Measurements from ENCODE around the gene NKIRAS1.

GRCh38 chr3:23909341-23909740 is 7.4 kb downstream of the NKIRAS1 start:
- TF ChIP-seq CTCF (IDR thresholded peaks at IDR 0.05 in 2 of 3, conservative IDR thresholded peaks at IDR 0.05 in 1 of 3; ENCODE audit: borderline replicate concordance in 1 of 3, insufficient read depth in 1 of 3, low read depth in 2 of 3, low read length in 2 of 3) (no peak), EZH2phosphoT487 (IDR thresholded peaks at IDR 0.05; ENCODE audit: borderline replicate concordance) (no peak), TCF7L2 (IDR thresholded peaks at IDR 0.05; ENCODE audit: borderline replicate concordance, extremely low read depth, insufficient read depth, insufficient read length) (no peak), YY1 (IDR thresholded peaks at IDR 0.05; ENCODE audit: extremely low read depth, insufficient replicate concordance, low read depth, low read length) (no peak), JUND (IDR thresholded peaks at IDR 0.05) (no peak), FOSL1 (IDR thresholded peaks at IDR 0.05; ENCODE audit: low read depth) (no peak), POLR2A (IDR thresholded peaks at IDR 0.05; ENCODE audit: borderline replicate concordance, extremely low read depth, insufficient read depth, insufficient read length) (no peak), ZFX (IDR thresholded peaks at IDR 0.05) (no peak), EGR1 (IDR thresholded peaks at IDR 0.05; ENCODE audit: low read depth) (no peak)

Measured in HCT116 (cell line).